ENCODE measurements around the gene VEZT.
"Not testable (repeated sequence)": the region's sequence is repeated elsewhere in the genome, so short reads cannot be mapped to it uniquely, and the experiment has no call there.

The VEZT gene

DNA sequence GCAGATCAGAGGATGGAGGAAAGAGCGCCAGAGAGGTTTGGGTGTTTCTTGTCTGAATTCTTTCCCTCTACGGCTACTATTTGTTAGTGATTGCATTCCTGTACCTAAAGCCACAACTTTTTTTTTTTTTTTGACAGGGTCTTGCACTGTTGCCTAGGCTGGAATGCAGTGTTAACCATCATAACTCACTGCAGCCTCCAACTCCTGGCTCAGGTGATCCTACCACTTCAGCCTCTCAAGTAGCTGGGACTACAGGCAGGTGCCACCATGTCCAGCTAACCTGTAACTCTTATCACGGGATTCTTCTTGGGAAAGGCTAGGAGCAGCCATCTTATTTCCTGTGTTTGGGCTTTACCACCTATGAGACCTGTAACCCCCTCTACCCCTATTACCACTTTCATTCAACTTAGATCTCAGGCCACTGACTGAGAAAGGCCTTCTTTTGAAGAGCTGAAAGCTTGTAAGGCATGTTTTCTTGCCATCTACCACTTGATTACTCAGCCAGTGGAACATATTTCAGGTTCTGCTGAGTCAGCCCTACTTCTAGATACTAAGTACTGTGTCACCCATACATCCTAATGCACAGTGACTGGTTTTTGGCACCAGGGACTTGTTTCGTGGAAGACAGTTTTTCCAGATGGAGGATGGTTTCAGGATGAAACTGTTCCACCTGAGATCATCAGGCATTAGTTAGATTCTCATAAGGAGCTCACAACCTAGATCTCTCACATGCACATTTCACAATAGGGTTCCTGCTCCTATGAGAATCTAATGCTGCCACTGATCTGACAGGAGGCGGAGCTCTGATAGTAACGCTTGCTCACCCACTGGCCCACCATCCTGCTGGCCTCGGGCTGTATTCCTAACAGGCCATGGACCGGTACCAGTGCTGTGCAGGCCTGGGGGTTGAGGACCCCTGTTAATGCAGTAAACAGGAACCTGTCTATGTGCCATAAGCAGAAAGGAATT is 6.9 kb downstream of the VEZT start:
- peak; percentile 14 for DNase-seq (ENCODE audit: low spot score)

DNA sequence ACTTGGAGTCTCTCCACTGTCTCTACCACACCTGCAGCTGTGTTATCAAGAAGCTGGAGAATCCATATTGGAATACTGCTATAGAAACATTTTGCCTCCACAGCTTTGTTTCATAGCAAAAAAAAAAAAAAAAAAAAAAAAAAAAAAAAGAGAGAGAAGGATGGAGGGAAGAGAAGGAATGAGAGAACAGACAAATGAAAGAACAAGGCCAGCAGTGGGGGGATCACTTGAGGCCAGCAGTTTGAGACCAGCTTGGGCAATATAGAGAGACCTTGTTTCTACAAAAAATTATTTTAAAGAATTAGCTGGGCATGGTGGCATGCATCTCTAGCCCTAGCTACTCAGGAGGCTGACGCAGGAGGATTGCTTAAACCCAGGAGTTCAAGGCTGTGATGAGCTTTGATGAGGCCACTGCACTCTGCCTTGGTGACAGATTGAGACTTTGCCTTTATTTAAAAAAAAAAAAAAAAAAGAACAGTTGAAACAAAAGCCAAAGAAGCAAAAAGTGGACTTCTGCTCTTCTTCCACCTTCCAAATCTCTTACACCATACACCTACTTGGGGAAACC is 8.1 kb downstream of the VEZT start:
- no peak for DNase-seq (ENCODE audit: low spot score)

- no peak for DNase-seq (ENCODE audit: low spot score)
Observed at GRCh38 chr12:95227818-95228356, 10.3 kb downstream of the VEZT start.

DNA sequence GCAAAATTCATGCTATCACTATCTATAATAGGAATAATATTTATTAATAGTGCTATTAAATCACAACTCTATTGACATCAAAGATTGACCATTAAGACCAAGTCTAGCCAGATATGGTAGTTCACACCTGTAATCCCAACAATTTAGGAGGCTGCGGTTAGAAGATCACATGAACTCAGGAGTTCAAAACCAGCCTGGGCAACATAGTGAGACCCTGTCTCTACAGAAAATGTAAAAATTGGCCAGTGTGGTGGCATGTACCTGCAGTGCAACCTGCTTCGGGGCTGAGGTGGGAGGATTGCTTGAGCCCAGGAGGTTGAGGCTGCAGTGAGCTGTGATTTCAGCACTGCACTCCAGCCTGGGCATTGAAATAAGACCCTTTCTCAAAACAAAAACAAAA is 11.0 kb downstream of the VEZT start:
- DNase-seq (ENCODE audit: low spot score) = no peak

- DNase-seq (ENCODE audit: low spot score) = no peak
Observed at GRCh38 chr12:95229636-95230035, 12.0 kb downstream of the VEZT start.

DNA sequence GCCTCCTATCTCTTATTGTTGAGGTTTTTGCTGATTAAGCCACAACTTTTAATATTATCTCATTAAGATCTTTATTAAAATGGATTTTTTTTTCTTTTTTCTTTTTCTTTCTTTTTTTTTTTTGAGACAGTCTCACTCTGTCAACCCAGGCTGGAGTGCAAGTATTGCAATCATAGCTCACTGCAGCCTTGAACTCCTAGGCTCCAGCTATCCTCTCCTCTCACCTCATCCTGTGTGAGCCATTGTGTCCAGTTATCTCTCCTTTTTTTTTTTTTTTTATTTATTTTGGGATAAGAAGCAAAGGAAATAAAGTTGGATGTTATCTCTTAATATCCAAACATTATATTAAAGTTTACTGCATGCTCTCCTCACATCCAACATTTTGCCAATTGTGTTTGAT is 12.7 kb downstream of the VEZT start:
- DNase-seq (ENCODE audit: low spot score) = no peak

GRCh38 chr12:95231190-95231589 is 13.6 kb downstream of the VEZT start:
- no peak for DNase-seq (ENCODE audit: low spot score)

DNA sequence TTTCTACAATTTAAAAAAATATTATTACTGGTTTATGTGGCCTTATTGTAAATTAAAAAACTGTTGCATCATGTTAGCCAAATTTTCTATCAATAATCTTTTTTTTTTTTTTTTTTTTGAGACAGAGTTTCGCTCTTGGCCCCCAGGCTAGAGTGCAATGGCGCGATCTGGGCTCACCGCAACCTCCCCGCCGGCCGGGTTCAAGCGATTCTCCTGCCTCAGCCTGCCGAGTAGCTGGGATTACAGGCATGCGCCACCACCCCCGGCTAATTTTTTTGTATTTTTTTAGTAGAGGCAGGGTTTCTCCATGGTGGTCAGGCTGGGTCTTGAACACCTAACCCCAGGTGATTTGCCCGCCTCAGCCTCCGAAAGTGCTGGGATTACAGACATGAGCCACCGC is 16.6 kb downstream of the VEZT start:
- DNase-seq (ENCODE audit: low spot score) = not testable (repeated sequence)

DNA sequence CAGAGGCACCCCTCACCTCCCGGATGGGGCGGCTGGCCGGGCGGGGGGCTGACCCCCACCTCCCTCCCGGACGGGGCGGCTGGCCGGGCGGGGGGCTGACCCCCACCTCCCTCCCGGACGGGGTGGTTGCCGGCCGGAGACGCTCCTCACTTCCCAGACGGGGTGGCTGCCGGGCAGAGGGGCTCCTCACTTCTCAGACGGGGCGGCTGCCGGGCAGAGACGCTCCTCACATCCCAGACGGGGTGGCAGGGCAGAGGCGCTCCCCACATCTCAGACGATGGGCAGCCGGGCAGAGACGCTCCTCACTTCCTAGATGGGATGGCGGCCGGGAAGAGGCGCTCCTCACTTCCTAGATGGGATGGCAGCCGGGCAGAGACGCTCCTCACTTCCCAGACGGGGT is 18.0 kb downstream of the VEZT start:
- not testable (repeated sequence) for DNase-seq (ENCODE audit: low spot score)

DNA sequence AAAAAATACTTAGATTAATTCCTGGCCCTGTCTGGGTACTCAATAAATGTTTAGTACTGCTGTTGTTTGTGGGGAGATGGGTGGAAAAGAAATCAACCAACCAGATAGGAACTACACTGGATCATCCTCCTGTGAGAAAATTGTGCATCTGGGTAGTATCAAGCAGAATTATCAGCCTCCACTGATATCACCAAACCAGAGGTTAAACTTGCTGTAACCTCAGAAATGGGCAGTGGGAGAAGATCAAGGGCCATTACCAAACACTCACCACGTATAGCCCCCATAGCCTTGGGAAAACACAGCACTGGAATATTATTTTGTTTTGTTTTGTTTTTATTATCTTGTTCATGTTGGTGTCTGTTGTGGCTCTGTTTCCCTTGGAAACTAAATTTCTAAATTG is 19.7 kb downstream of the VEZT start:
- DNase-seq (ENCODE audit: low spot score) = no peak

- DNase-seq (ENCODE audit: low spot score) = no peak
Observed at GRCh38 chr12:95238150-95238549, 20.5 kb downstream of the VEZT start.

DNA sequence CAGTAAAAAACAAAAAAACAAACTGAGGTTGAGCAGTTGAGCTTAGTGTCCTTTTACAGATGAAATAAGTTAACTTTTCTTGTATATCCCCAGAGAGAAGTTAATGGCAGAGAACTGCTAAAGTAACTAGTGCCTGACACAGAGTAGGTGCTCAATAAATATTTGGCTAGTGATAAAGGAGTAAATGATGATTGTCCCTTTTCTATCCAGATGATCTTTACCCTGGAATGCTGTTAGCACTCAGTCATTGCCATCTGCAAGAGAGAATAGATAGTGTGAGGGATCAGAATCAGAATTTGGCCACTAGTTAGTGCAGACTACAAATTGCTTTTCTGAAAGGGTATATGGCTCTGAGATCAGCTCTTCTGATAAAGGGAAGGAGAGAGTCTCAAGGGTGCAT is 21.6 kb downstream of the VEZT start:
- no peak for DNase-seq (ENCODE audit: low spot score)

- DNase-seq (ENCODE audit: low spot score) = not testable (repeated sequence)
Observed at GRCh38 chr12:95239835-95240234, 22.2 kb downstream of the VEZT start.

DNA sequence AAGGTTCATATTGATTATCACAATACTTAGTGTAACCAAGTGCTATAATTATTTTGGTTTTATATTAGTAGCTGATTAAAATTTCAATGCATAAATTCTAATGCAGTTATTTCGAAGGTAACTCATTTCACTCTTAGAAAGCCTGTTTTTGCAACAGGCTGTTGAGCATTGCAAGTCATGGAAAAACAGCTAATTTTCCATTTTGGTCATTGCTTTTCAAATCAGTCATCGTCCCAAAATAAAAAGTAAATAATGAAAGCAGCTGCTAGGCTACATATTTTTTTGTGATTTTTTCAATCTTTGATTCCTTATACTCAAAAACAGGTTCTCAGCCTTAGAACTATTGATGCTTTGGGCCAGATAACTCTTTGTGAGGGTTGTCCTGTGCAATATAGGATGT is 22.9 kb downstream of the VEZT start:
- DNase-seq (ENCODE audit: low spot score) = no peak

- DNase-seq (ENCODE audit: low spot score) = not testable (repeated sequence)
Observed at GRCh38 chr12:95241138-95241537, 23.5 kb downstream of the VEZT start.

DNA sequence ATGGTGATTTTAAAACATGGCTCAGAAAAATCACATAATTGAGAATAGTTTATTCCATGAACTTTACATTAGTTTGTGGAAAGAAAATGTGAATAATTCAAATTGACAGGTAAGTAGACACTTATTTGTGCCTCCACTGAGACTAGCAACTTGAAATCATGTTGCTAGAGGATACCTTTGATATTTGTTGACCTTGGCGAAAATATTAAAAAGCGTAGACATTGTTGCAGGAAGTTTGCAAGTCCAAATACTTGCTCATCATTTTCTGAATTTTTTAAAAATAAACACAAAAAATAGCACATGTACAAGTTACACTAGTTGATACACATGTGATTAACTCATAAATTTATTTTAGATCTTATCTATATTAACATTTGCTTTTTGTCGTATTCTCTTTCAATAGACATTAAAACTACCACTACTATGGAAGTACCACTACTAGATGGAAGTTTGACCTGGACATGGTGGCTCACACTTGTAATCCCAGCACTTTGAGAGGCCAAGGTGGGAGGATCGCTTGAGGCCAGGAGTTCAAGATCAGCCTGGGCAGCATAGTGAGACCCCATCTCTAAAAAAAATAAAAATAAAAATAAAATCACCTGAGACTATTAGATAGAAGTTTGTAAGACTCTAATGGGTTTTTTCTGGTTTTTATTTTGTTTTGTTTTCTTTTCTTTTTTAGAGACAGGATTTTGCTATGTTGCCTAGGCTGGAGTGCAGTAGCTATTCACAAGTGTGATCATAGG is 24.3 kb downstream of the VEZT start:
- DNase-seq (ENCODE audit: low spot score) = no peak

GRCh38 chr12:95243497-95244183 is 26.0 kb downstream of the VEZT start:
- no peak for DNase-seq (ENCODE audit: low spot score)

DNA sequence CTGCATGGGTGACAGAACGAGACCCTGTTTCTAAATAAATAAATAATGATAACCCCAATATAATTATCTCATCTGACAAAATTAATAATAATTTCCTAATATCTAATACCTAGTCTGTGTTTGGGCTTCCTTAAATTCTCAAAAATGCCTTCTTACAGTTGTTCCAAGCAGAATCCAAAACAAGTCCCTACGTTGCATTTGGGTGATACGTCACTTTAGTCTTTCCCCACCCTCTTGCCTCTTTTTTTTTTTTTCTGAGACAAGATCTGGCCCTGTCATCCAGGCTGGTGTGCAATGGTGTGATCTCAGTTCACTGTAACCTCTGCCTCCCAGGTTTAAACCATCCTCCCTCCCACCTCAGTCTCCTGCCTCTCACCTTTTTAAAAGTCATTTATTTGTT is 26.7 kb downstream of the VEZT start:
- no peak for DNase-seq (ENCODE audit: low spot score)

- DNase-seq (ENCODE audit: low spot score) = no peak
Observed at GRCh38 chr12:95248095-95248494, 30.5 kb downstream of the VEZT start.

DNA sequence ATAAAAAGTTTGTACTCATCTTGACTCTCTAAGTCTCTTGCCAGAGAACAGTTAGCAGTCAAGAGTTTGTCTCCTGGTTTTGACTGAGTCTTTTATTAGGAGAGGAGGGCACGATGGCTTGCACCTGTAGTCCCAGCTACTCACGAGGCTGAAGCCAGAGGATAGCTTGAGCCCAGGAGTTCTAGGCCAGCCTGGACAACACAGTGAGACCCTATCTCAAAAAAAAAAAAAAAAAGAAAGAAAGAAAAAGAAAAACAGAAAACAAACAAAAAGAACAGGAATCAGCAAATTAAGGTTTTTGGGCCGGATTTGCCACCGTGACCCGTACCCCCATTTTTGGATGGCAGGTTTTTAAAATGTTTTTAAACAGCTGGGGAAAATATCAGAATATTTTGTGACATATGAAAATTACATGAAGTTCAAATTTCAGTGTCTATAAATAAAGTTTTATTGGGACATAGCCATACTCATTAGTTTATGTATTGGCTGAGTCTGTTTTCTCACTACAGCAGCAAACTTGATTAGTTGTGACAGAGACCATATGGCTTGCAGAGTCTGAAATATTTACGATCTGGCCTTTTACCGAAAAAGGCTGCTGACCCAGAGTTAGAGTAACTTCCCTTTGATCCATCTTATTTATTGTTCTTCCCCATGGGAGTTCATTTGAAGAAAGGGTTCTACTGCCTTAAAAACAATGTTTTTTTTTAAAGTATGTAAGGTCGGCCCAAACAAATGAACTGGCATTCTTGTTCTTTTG is 31.2 kb downstream of the VEZT start:
- no peak for DNase-seq (ENCODE audit: low spot score)

GRCh38 chr12:95253386-95253785 is 35.8 kb downstream of the VEZT start:
- DNase-seq (ENCODE audit: low spot score) = no peak
